CD4-positive, CD25-positive, alpha-beta regulatory T cell (primary cell): ENCODE results near the gene FOXC2. TPM values are rescaled to one million over a fixed set of nuclear protein-coding genes. Genes with fewer than 3 reads are reported as not detected.

Experiments used
- ATAC-seq, 2 donors: fragments of 150-1000 bp; cut with Tn5 transposase; one replicate each; pipeline ENCODE4 v1.10.0; 2021; ENCODE audit warnings: low read depth in 2 of 2, moderate number of reproducible peaks in 2 of 2, moderate library complexity in 1 of 2
- DNase-seq, 3 donors: peaks; one replicate each; pipeline versions ENCODE4 v3.0.0 to v3.0.0-alpha.2; 2012 to 2022; ENCODE audit warnings: mixed read lengths in 1 of 3
- H3K27ac ChIP-seq: one replicate; pipeline ENCODE4 v1.7.0; 2013; ENCODE audit warnings: mild to moderate bottlenecking, low read length; ENCODE audit not compliant: insufficient read depth, poor library complexity, severe bottlenecking
- H3K27me3 ChIP-seq: one replicate; pipeline ENCODE4 v1.7.0; 2013; ENCODE audit warnings: low read length; ENCODE audit not compliant: control insufficient read depth, insufficient read depth
- H3K36me3 ChIP-seq: one replicate; pipeline ENCODE4 v1.7.0; 2013; ENCODE audit warnings: mild to moderate bottlenecking, low read length, moderate library complexity; ENCODE audit not compliant: control insufficient read depth, insufficient read depth
- H3K4me1 ChIP-seq: 2 replicates; pipeline ENCODE4 v1.7.0; 2013; ENCODE audit warnings: mild to moderate bottlenecking, low read length; ENCODE audit not compliant: insufficient read depth, control insufficient read depth, poor library complexity, severe bottlenecking
- H3K4me3 ChIP-seq: one replicate; pipeline ENCODE4 v1.7.0; 2013; ENCODE audit warnings: low read depth, mild to moderate bottlenecking, low read length, moderate library complexity
- H3K9me3 ChIP-seq, 2 experiments: 1 replicate in 1 of 2; 2 replicates in 1 of 2; pipeline ENCODE4 v1.7.0; 2013; ENCODE audit warnings: low read length in 2 of 2, mild to moderate bottlenecking in 1 of 2, moderate library complexity in 1 of 2; ENCODE audit not compliant: control insufficient read depth in 2 of 2
- H3K27ac Mint-ChIP-seq, 3 donors: one replicate each; pipeline ENCODE4 v1.8.0; 2020 to 2022; ENCODE audit warnings: mild to moderate bottlenecking in 3 of 3, mixed read lengths in 3 of 3, moderate library complexity in 2 of 3
- H3K27me3 Mint-ChIP-seq: one replicate; pipeline ENCODE4 v1.8.0; 2022; ENCODE audit warnings: mild to moderate bottlenecking, mixed read lengths
- H3K36me3 Mint-ChIP-seq: one replicate; pipeline ENCODE4 v1.8.0; 2020; ENCODE audit warnings: mixed read lengths
- H3K4me1 Mint-ChIP-seq, 4 donors: one replicate each; pipeline ENCODE4 v1.8.0; 2020 to 2022; ENCODE audit warnings: mixed read lengths in 4 of 4, mild to moderate bottlenecking in 1 of 4
- H3K4me3 Mint-ChIP-seq, 4 donors: one replicate each; pipeline ENCODE4 v1.8.0; 2020 to 2022; ENCODE audit warnings: mild to moderate bottlenecking in 4 of 4, mixed read lengths in 4 of 4, moderate library complexity in 3 of 4
- H3K9me3 Mint-ChIP-seq, 7 donors: one replicate each; pipeline ENCODE4 v1.8.0; 2020 to 2022; ENCODE audit warnings: mixed read lengths in 7 of 7, mild to moderate bottlenecking in 3 of 7, moderate library complexity in 2 of 7
- polyA plus RNA-seq, 4 donors: library from polyadenylated mRNA; unstranded; fragments of 300-500 nt; fragmentation: Illumina TruSeq; gene quantifications; one replicate each; pipeline ENCODE4 v1.2.3, GENCODE V29; 2021
- total RNA-seq: library from RNA; stranded (reverse); gene quantifications from one replicate; pipeline ENCODE4 v1.2.3, GENCODE V29; 2022

Gene FOXC2
- total and polyA plus RNA-seq, 5 donors from 2014 or later: not detected

- Histone ChIP-seq H3K27me3 (peaks cover 14% of the 10 kb centered on the region), H3K36me3 (no peaks in the 10 kb centered on the region), H3K27ac (no peak overlapping the region), H3K9me3 (no peaks in the 10 kb centered on the region), H3K4me3 (no peak overlapping the region), H3K4me1 (peaks cover 15% of the 10 kb centered on the region)
- Mint-ChIP-seq H3K4me3 (no peak overlapping the region), H3K27ac (no peak overlapping the region), H3K9me3 (peaks cover 0 to 2% (median 0%) of the 10 kb centered on the region in 7 donors), H3K27me3 (peaks cover 63% of the 10 kb centered on the region), H3K4me1 (peaks cover 0 to 17% (median 2%) of the 10 kb centered on the region in 4 donors), H3K36me3 (no peaks in the 10 kb centered on the region)
- no peak for DNase-seq
- ATAC-seq: no peak
Observed at GRCh38 chr16:86572606-86573005, 6.0 kb downstream of the FOXC2 start.

- Histone ChIP-seq H3K4me1 (peaks cover 15% of the 10 kb centered on the region), H3K9me3 (no peaks in the 10 kb centered on the region), H3K4me3 (no peak overlapping the region), H3K27ac (no peak overlapping the region), H3K27me3 (peaks cover 14% of the 10 kb centered on the region), H3K36me3 (no peaks in the 10 kb centered on the region)
- Mint-ChIP-seq H3K27me3 (peaks cover 69% of the 10 kb centered on the region), H3K4me1 (peaks cover 0 to 20% (median 2%) of the 10 kb centered on the region in 4 donors), H3K27ac (no peak overlapping the region), H3K36me3 (no peaks in the 10 kb centered on the region), H3K9me3 (peaks cover 0 to 2% (median 0%) of the 10 kb centered on the region in 7 donors), H3K4me3 (no peak overlapping the region)
- ATAC-seq (no peak), DNase-seq (no peak)
Observed at GRCh38 chr16:86573215-86573614, 6.6 kb downstream of the FOXC2 start.

DNA sequence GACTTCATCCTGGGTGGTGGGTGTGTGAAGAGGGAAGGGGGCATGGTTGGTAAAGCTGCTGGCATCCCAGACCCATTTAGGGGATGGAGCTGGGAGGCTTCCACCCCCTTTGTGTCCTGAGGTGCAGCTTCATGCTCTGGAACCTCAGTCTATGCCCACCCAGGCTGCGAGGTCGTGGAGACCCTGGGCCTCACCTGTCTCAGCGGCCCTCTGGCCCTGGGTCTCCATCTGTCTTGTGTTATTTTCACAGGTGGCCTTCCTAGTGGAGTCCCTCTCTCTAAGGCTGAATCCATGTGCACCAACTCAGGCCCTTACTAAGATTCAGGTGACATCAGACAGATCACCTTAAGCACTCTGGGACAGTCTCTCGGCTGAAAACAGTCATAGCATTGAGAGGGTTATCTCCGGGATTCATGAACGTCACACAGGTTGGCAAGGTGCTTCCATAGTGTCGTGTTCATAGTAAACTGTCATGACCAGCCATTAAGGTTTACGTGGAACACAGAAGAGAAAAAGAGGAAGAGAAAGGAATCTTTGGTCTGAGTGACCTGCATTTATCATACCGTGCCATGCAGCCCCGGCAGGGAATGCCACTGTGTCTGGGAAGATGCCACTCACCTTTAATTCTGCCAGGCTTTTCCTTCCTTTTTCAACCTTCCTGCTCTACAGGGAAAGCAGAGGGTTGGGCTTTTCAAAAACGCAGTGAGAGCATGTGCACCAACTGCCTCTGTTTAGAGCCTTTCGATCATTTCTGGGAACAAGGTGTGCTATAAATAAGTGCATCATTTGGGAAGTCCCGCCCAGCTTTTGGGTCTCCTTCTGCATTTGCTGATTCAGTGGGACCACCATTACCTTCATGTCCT, 7.2 kb downstream of the FOXC2 start:
- H3K4me3 ChIP-seq: no peak overlapping the region
- Mint-ChIP-seq H3K27me3 (peaks cover 71% of the 10 kb centered on the region), H3K4me1 (peaks cover 0 to 20% (median 2%) of the 10 kb centered on the region in 4 donors), H3K4me3 (no peak overlapping the region), H3K9me3 (peaks cover 0 to 2% (median 0%) of the 10 kb centered on the region in 7 donors), H3K27ac (no peak overlapping the region), H3K36me3 (no peaks in the 10 kb centered on the region)
- peaks cover 15% of the 10 kb centered on the region for H3K4me1 ChIP-seq
- DNase-seq (no peak), ATAC-seq (no peak)
- no peaks in the 10 kb centered on the region for H3K36me3 ChIP-seq
- no peaks in the 10 kb centered on the region for H3K9me3 ChIP-seq
- H3K27me3 ChIP-seq: peaks cover 14% of the 10 kb centered on the region
- no peak overlapping the region for H3K27ac ChIP-seq

GRCh38 chr16:86574646-86575045, 8.0 kb downstream of the FOXC2 start:
- Mint-ChIP-seq H3K4me1 (peaks cover 0 to 20% (median 2%) of the 10 kb centered on the region in 4 donors), H3K4me3 (peak overlapping the region in 1 of 4 donors; percentile 54), H3K9me3 (peaks cover 0 to 4% (median 0%) of the 10 kb centered on the region in 7 donors), H3K36me3 (no peaks in the 10 kb centered on the region), H3K27ac (no peak overlapping the region), H3K27me3 (peaks cover 66% of the 10 kb centered on the region)
- ATAC-seq (no peak), DNase-seq (no peak)
- no peak overlapping the region for H3K4me3 ChIP-seq
- no peaks in the 10 kb centered on the region for H3K36me3 ChIP-seq
- peaks cover 15% of the 10 kb centered on the region for H3K4me1 ChIP-seq
- H3K9me3 ChIP-seq: no peaks in the 10 kb centered on the region
- peaks cover 14% of the 10 kb centered on the region for H3K27me3 ChIP-seq
- no peak overlapping the region for H3K27ac ChIP-seq

- peaks cover 11% of the 10 kb centered on the region for H3K27me3 ChIP-seq
- ATAC-seq: no peak
Observed at GRCh38 chr16:86575095-86575685, 8.6 kb downstream of the FOXC2 start.

DNA sequence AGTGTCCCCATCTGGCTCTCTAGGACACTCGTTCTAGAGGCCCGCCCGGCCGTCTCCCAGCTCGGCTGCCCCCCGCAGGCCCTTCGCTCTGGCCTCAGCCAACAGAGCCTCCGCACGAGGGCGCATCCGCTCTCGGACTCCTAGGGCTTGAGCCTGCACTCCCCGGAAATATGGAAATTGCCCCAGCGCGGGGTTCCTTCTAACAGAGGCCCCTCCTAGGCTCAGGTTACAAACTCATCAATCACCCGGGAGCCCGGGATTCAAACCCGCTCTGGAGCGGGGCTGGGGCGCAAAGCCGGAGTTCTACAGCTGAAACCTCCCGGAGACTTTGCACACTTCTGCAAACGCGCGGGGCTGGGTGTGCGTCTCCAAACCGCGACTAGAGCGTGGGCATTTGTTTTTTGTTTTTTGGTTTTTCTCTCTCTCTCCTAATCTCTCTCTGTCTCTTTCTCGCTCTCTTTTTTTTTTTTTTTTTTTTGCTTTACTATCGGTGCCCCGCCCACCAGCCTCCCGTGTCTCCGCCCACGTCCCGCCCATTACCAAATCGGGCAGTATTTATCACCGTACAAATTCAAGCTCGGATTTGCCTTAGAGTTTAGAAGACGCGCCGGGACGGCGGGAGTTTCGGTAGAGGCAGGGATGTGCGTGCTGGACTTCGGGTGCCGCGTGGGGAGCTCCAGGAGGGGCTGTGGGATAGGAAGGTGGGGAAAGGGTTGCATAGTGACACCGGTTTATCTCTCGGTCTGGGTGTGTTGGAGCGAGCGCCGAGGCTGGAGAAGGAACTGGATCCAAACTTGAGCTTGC, 9.3 kb downstream of the FOXC2 start:
- H3K4me3 ChIP-seq: no peak overlapping the region

More at GRCh38 chr16:86575095-86575685, 8.6 kb downstream of the FOXC2 start:
- H3K9me3 ChIP-seq: no peaks in the 10 kb centered on the region
- peaks cover 15% of the 10 kb centered on the region for H3K4me1 ChIP-seq
- no peak for DNase-seq
- no peaks in the 10 kb centered on the region for H3K36me3 Mint-ChIP-seq
- no peak overlapping the region for H3K4me3 ChIP-seq
- peak overlapping the region in 1 of 4 donors; percentile 54 for H3K4me3 Mint-ChIP-seq
- H3K27ac Mint-ChIP-seq: no peak overlapping the region
- peaks cover 66% of the 10 kb centered on the region for H3K27me3 Mint-ChIP-seq
- peaks cover 0 to 4% (median 0%) of the 10 kb centered on the region in 7 donors for H3K9me3 Mint-ChIP-seq
- no peaks in the 10 kb centered on the region for H3K36me3 ChIP-seq
- peaks cover 0 to 21% (median 2%) of the 10 kb centered on the region in 4 donors for H3K4me1 Mint-ChIP-seq
- no peak overlapping the region for H3K27ac ChIP-seq

DNA sequence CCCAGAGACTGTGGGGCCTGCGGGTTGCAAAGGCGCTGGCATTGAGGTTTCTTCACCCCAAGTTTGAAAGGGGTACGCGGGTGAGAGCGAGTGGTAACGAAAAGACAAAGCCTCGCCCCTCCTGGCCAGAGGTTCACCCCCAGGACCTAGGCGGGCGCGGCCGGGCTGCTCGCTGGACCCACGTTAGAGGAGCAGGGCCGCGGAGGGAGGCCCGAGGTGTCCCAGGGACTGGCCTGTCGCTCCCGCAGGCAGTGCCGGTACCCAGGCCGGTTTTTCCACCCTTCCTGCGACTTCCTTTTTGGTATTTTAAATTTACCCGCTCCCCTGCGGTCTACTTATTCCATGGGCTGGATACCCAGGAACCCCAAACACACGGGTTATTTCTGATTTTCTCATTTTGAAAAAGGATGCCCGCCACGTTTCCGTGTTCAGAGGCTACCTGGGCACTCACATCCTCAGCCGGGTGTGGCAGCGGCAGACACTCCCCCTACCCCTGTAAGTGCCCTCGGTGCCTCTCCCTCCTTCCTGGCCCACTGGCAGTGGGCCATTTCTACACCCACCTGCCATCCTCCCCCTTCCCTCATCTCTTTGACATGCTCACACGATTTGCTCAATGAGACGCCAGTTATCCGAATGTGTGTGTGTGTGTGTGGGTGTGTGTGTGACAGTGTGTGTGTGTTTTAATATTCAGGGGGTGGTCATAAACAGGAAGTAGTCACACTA, 10.1 kb downstream of the FOXC2 start:
- ATAC-seq (no peak), DNase-seq (no peak)
- no peaks in the 10 kb centered on the region for H3K36me3 ChIP-seq
- no peaks in the 10 kb centered on the region for H3K9me3 ChIP-seq
- Mint-ChIP-seq H3K36me3 (no peaks in the 10 kb centered on the region), H3K4me1 (peaks cover 0 to 21% (median 2%) of the 10 kb centered on the region in 4 donors), H3K4me3 (peak overlapping the region in 3 of 4 donors; percentile 52 to 69 (median 57)), H3K27ac (no peak overlapping the region), H3K27me3 (peaks cover 68% of the 10 kb centered on the region), H3K9me3 (peaks cover 0 to 3% (median 0%) of the 10 kb centered on the region in 7 donors)
- peaks cover 9% of the 10 kb centered on the region for H3K27me3 ChIP-seq
- peaks cover 15% of the 10 kb centered on the region for H3K4me1 ChIP-seq
- H3K4me3 ChIP-seq: no peak overlapping the region
- H3K27ac ChIP-seq: no peak overlapping the region

More for the DNA sequence above, 9.3 kb downstream of the FOXC2 start:
- Histone ChIP-seq H3K9me3 (no peaks in the 10 kb centered on the region), H3K27me3 (peaks cover 9% of the 10 kb centered on the region), H3K36me3 (no peaks in the 10 kb centered on the region), H3K4me1 (peaks cover 15% of the 10 kb centered on the region), H3K27ac (no peak overlapping the region)
- Mint-ChIP-seq H3K4me3 (peak overlapping the region; percentile 32 to 83 (median 63)), H3K4me1 (peaks cover 0 to 21% (median 2%) of the 10 kb centered on the region in 4 donors), H3K36me3 (no peaks in the 10 kb centered on the region), H3K9me3 (peaks cover 0 to 2% (median 0%) of the 10 kb centered on the region in 7 donors), H3K27me3 (peaks cover 66% of the 10 kb centered on the region), H3K27ac (no peak overlapping the region)
- ATAC-seq (peak in 1 of 2 donors; percentile 17), DNase-seq (peak in 2 of 3 donors; percentile 19 to 64)
